Activated naive CD8-positive, alpha-beta T cell (primary cell): ENCODE results near the gene GPX4.
"Not testable (repeated sequence)": the region's sequence is repeated elsewhere in the genome, so short reads cannot be mapped to it uniquely, and the experiment has no call there.

Experiments
- H3K27ac Mint-ChIP-seq: one replicate; pipeline ENCODE4 v1.8.0; 2021; ENCODE audit warnings: mixed read lengths
- H3K27me3 Mint-ChIP-seq: one replicate; pipeline ENCODE4 v1.8.0; 2021; ENCODE audit warnings: mixed read lengths
- H3K36me3 Mint-ChIP-seq: one replicate; pipeline ENCODE4 v1.8.0; 2021; ENCODE audit warnings: mixed read lengths
- H3K4me1 Mint-ChIP-seq: one replicate; pipeline ENCODE4 v1.8.0; 2021; ENCODE audit warnings: low read depth, mixed read lengths
- H3K4me3 Mint-ChIP-seq: one replicate; pipeline ENCODE4 v1.8.0; 2021; ENCODE audit warnings: mild to moderate bottlenecking, mixed read lengths
- H3K9me3 Mint-ChIP-seq: one replicate; pipeline ENCODE4 v1.8.0; 2021; ENCODE audit warnings: low read depth, mixed read lengths

Gene GPX4

GRCh38 chr19:1111641-1112267, 8.0 kb downstream of the GPX4 start:
- Mint-ChIP-seq H3K9me3 (no peaks in the 10 kb centered on the region), H3K36me3 (no peaks in the 10 kb centered on the region), H3K4me3 (no peak overlapping the region), H3K4me1 (no peaks in the 10 kb centered on the region), H3K27ac (no peak overlapping the region), H3K27me3 (no peaks in the 10 kb centered on the region)

- no peaks in the 10 kb centered on the region for H3K27me3 Mint-ChIP-seq
- H3K36me3 Mint-ChIP-seq = no peaks in the 10 kb centered on the region
- H3K27ac Mint-ChIP-seq = no peak overlapping the region
- no peaks in the 10 kb centered on the region for H3K9me3 Mint-ChIP-seq
- no peaks in the 10 kb centered on the region for H3K4me1 Mint-ChIP-seq
- no peak overlapping the region for H3K4me3 Mint-ChIP-seq
Observed at GRCh38 chr19:1112268-1113029, 8.7 kb downstream of the GPX4 start.

GRCh38 chr19:1113030-1113985, 9.5 kb downstream of the GPX4 start:
- Mint-ChIP-seq H3K36me3 (no peaks in the 10 kb centered on the region), H3K4me1 (no peaks in the 10 kb centered on the region), H3K4me3 (no peak overlapping the region), H3K27me3 (no peaks in the 10 kb centered on the region), H3K27ac (no peak overlapping the region), H3K9me3 (no peaks in the 10 kb centered on the region)

- Mint-ChIP-seq H3K4me1 (no peaks in the 10 kb centered on the region), H3K9me3 (no peaks in the 10 kb centered on the region), H3K4me3 (no peak overlapping the region), H3K27me3 (no peaks in the 10 kb centered on the region), H3K27ac (no peak overlapping the region), H3K36me3 (no peaks in the 10 kb centered on the region)
Observed at GRCh38 chr19:1113986-1114483, 10.2 kb downstream of the GPX4 start.

- not testable (repeated sequence) for H3K9me3 Mint-ChIP-seq, H3K36me3 Mint-ChIP-seq, H3K27me3 Mint-ChIP-seq, H3K27ac Mint-ChIP-seq, H3K4me1 Mint-ChIP-seq, H3K4me3 Mint-ChIP-seq
Observed at GRCh38 chr19:1114728-1115127, 10.9 kb downstream of the GPX4 start.

- H3K4me3 Mint-ChIP-seq = no peak overlapping the region
- H3K4me1 Mint-ChIP-seq = no peaks in the 10 kb centered on the region
- no peak overlapping the region for H3K27ac Mint-ChIP-seq
- H3K9me3 Mint-ChIP-seq = no peaks in the 10 kb centered on the region
- H3K36me3 Mint-ChIP-seq = no peaks in the 10 kb centered on the region
- no peaks in the 10 kb centered on the region for H3K27me3 Mint-ChIP-seq
Observed at GRCh38 chr19:1115646-1116420, 12.0 kb downstream of the GPX4 start.

GRCh38 chr19:1116726-1117581, 13.2 kb downstream of the GPX4 start:
- peaks cover 3% of the 10 kb centered on the region for H3K36me3 Mint-ChIP-seq
- H3K9me3 Mint-ChIP-seq = no peaks in the 10 kb centered on the region
- H3K4me1 Mint-ChIP-seq = no peaks in the 10 kb centered on the region
- no peaks in the 10 kb centered on the region for H3K27me3 Mint-ChIP-seq
- H3K27ac Mint-ChIP-seq = no peak overlapping the region
- H3K4me3 Mint-ChIP-seq = no peak overlapping the region

GRCh38 chr19:1117654-1118053, 13.9 kb downstream of the GPX4 start:
- H3K4me3 Mint-ChIP-seq = no peak overlapping the region

GRCh38 chr19:1118999-1119398, 15.2 kb downstream of the GPX4 start:
- Mint-ChIP-seq H3K9me3 (no peaks in the 10 kb centered on the region), H3K27ac (no peak overlapping the region), H3K4me3 (no peak overlapping the region)

More at GRCh38 chr19:1117654-1118053, 13.9 kb downstream of the GPX4 start:
- Mint-ChIP-seq H3K27me3 (no peaks in the 10 kb centered on the region), H3K9me3 (no peaks in the 10 kb centered on the region), H3K4me1 (no peaks in the 10 kb centered on the region), H3K27ac (no peak overlapping the region), H3K36me3 (peaks cover 3% of the 10 kb centered on the region)

GRCh38 chr19:1119475-1120217, 15.9 kb downstream of the GPX4 start:
- no peak overlapping the region for H3K4me3 Mint-ChIP-seq
- H3K4me1 Mint-ChIP-seq = no peaks in the 10 kb centered on the region
- no peaks in the 10 kb centered on the region for H3K9me3 Mint-ChIP-seq
- H3K27ac Mint-ChIP-seq = no peak overlapping the region
- H3K27me3 Mint-ChIP-seq = no peaks in the 10 kb centered on the region
- peaks cover 3% of the 10 kb centered on the region for H3K36me3 Mint-ChIP-seq

More at GRCh38 chr19:1118999-1119398, 15.2 kb downstream of the GPX4 start:
- no peaks in the 10 kb centered on the region for H3K4me1 Mint-ChIP-seq
- H3K27me3 Mint-ChIP-seq = no peaks in the 10 kb centered on the region
- peaks cover 3% of the 10 kb centered on the region for H3K36me3 Mint-ChIP-seq

GRCh38 chr19:1121395-1121794, 17.6 kb downstream of the GPX4 start:
- H3K27ac Mint-ChIP-seq = no peak overlapping the region

GRCh38 chr19:1122021-1122971, 18.5 kb downstream of the GPX4 start:
- H3K4me1 Mint-ChIP-seq = peaks cover 2% of the 10 kb centered on the region
- H3K36me3 Mint-ChIP-seq = peaks cover 3% of the 10 kb centered on the region
- no peaks in the 10 kb centered on the region for H3K9me3 Mint-ChIP-seq
- H3K27ac Mint-ChIP-seq = no peak overlapping the region
- H3K27me3 Mint-ChIP-seq = no peaks in the 10 kb centered on the region
- H3K4me3 Mint-ChIP-seq = no peak overlapping the region

More at GRCh38 chr19:1121395-1121794, 17.6 kb downstream of the GPX4 start:
- Mint-ChIP-seq H3K27me3 (no peaks in the 10 kb centered on the region), H3K36me3 (peaks cover 3% of the 10 kb centered on the region), H3K4me3 (no peak overlapping the region), H3K9me3 (no peaks in the 10 kb centered on the region), H3K4me1 (no peaks in the 10 kb centered on the region)
